Heart left ventricle (tissue), 16 donors: Measurements from ENCODE around the gene LANCL2. TPM values are rescaled to one million over a fixed set of nuclear protein-coding genes. Genes with fewer than 3 reads are reported as not detected.

ENCODE experiments used
- ATAC-seq, 4 donors: fragments of 200-7000 bp; cut with Tn5 transposase; one replicate each; pipeline ENCODE4 v1.9.1; 2020 to 2022; ENCODE audit warnings: moderate library complexity in 4 of 4, mild to moderate bottlenecking in 3 of 4, moderate number of reproducible peaks in 1 of 4
- DNase-seq, 5 donors: peaks; one replicate each; pipeline ENCODE4 v3.0.0-alpha.2; 2020
- H3K27ac ChIP-seq, 12 donors: fragments of 200-600 bp; sonication (generic) in 4 of 12; one replicate each; pipeline versions ENCODE4 v1.5.0 to v1.8.0; 2016 to 2022; ENCODE audit warnings: mild to moderate bottlenecking in 2 of 12
- H3K27me3 ChIP-seq, 9 donors: fragments of 200-600 bp; sonication (generic) in 2 of 9; one replicate each; pipeline versions ENCODE4 v1.5.1 to v1.8.0; 2016 to 2022; ENCODE audit warnings: mild to moderate bottlenecking in 3 of 9
- H3K36me3 ChIP-seq, 9 donors: fragments of 200-600 bp; sonication (generic) in 2 of 9; one replicate each; pipeline versions ENCODE4 v1.5.0 to v1.8.0; 2018 to 2022; ENCODE audit warnings: mild to moderate bottlenecking in 2 of 9
- H3K4me1 ChIP-seq, 12 donors: fragments of 200-600 bp; sonication (generic) in 4 of 12; one replicate each; pipeline versions ENCODE4 v1.5.0 to v1.8.0; 2016 to 2022; ENCODE audit warnings: mild to moderate bottlenecking in 3 of 12
- H3K4me3 ChIP-seq, 12 donors: fragments of 200-600 bp; sonication (generic) in 4 of 12; one replicate each; pipeline versions ENCODE4 v1.5.0 to v1.8.0; 2017 to 2022; ENCODE audit warnings: mild to moderate bottlenecking in 9 of 12, moderate library complexity in 4 of 12
- H3K9me3 ChIP-seq, 12 donors: fragments of 200-600 bp; sonication (generic) in 4 of 12; one replicate each; pipeline versions ENCODE4 v1.5.0 to v1.8.0; 2016 to 2022; ENCODE audit warnings: mild to moderate bottlenecking in 1 of 12
- POLR2A ChIP-seq, 2 donors: fragments of 450-650 bp; IDR thresholded peaks; one replicate each; pipeline ENCODE4 v1.6.1; 2017; ENCODE audit warnings: antibody characterized with exemption in 2 of 2, mild to moderate bottlenecking in 2 of 2, moderate library complexity in 2 of 2
- WGBS, 4 donors: extraction: QIAGEN DNeasy Blood & Tissue Kit in 2 of 4; methylation state at CpG; one replicate each; pipeline versions ENCODE4 v1.1.5 to v1.1.7; 2013 to 2018; 5-methylcytosine and 5-hydroxymethylcytosine counted together
- intact Hi-C, 10 donors: fragments of 100-400 bp; cut with DNase I; formaldehyde crosslinking; loops; one replicate each; pipeline versions ENCODE4 v1.11.1 to v1.14.2; 2022
- long read RNA-seq, 3 donors: library from polyadenylated mRNA; unstranded; transcript quantifications; one replicate each; pipeline ENCODE4 v2.0.0, GENCODE V29; 2020 to 2021
- polyA plus RNA-seq, 2 donors: library from polyadenylated mRNA; stranded (reverse); fragments of 200-250 nt; gene quantifications; one replicate each; pipeline ENCODE4 v1.2.3, GENCODE V29; 2013
- total RNA-seq, 9 donors: library from RNA; depleted of rRNA in 2 of 9; stranded (reverse); fragments of >200 nt in 2 of 9; fragmentation: NEBNext Ultra II Directional in 3 of 9; extraction: Animal tissue kit (Norgen Biotek cat#: 25700) in 3 of 9; gene quantifications; one replicate each; pipeline versions ENCODE4 v1.1.0 to v1.2.4, GENCODE V29; 2016 to 2023
- TF ChIP-seq, protein P1 (sequence below), 12 donors: fragments of 200-600 bp; sonication (generic) in 4 of 12; IDR thresholded peaks; one replicate each; pipeline versions ENCODE4 v1.5.0 to v1.8.0; 2018 to 2022; ENCODE audit warnings: antibody characterized with exemption in 12 of 12, mild to moderate bottlenecking in 5 of 12
- donor health status: ischemic (EF 13 %, LVEDD 7.1; RV severe dilation, severe dysfunction).
- donor health status: healthy with polysubstance abuse.
- donor health status: DM: no; HTN: yes; CAD: no.
- donor health status: DM: no; HTN: no; CAD: no.
- donor health status: ischemic (EF 25% LVEDD 6.9; RV normal size, moderate dysfunction).
- donor health status: ischemic (EF 25% LVEDD 5.7; RV mildly dilated, moderate dysfunction).
- donor health status: healthy.
- donor health status: DM: yes; HTN: yes; CAD: no.
- donor health status: ischemic (EF 35%, LVEDD 5.7; RV mildly dilated, moderate dysfunction).
- donor health status: nonischemic (EF 11% LVEDD 7.7; RV severe dilation, severe dysfunction).
- donor health status: DM: yes; HTN: yes; CAD: no.
- donor health status: PGD.
- donor health status: ischemic (EF 29% LVEDD 5.4; RV normal size, mild dysfunction).
- donor health status: nonischemic (EF 23%, LVEDD 6.1; RV moderate dilation, normal function).

LANCL2 gene
- 10 to 100 TPM in 2 of 9 donors, 1 to 10 TPM in 7; 4.3 to 10.3 (median 8.5) TPM for total RNA-seq
- 1 to 10 TPM; 2.6 to 6.3 TPM for polyA plus RNA-seq
- long read RNA-seq, donor 1, full-length matches to known transcripts = 6 of 8 reads
- long read RNA-seq, donor 1, partial matches to known transcripts = 0 of 8 reads
- long read RNA-seq, donor 1, other reads (novel, unspliced or antisense) = 2 of 8 reads
- long read RNA-seq, donor 2, full-length matches to known transcripts = 9 of 15 reads
- long read RNA-seq, donor 2, partial matches to known transcripts = 1 of 15 reads
- long read RNA-seq, donor 2, other reads (novel, unspliced or antisense) = 5 of 15 reads
- long read RNA-seq, donor 3, full-length matches to known transcripts = 10 of 14 reads
- long read RNA-seq, donor 3, partial matches to known transcripts = 1 of 14 reads
- long read RNA-seq, donor 3, other reads (novel, unspliced or antisense) = 3 of 14 reads

- intact Hi-C loops = loop anchor here in 5 of 10 donors (5.0 to 10.0 kb wide), 6 partner anchors 80 to 608 kb away; partner anchors contain the start of genes NIPSNAP2 (in 1 of the 5), SEC61G (in 1 of the 5) and VOPP1 (in 1 of the 5)
- peak in 1 of 5 donors; percentile 16 for DNase-seq
- ATAC-seq = peak in 2 of 4 donors; percentile 2 to 44
- Histone ChIP-seq H3K9me3 (no peaks in the 10 kb centered on the region), H3K27me3 (no peaks in the 10 kb centered on the region), H3K4me1 (peaks cover 0 to 21% (median 15%) of the 10 kb centered on the region in 12 donors), H3K27ac (peak within 1 kb of the TSS; percentile 95 to 100 (median 100)), H3K4me3 (peak within 1 kb of the TSS; percentile 73 to 100 (median 96)), H3K36me3 (no peaks in the 10 kb centered on the region)
- TF ChIP-seq, protein P1, sequence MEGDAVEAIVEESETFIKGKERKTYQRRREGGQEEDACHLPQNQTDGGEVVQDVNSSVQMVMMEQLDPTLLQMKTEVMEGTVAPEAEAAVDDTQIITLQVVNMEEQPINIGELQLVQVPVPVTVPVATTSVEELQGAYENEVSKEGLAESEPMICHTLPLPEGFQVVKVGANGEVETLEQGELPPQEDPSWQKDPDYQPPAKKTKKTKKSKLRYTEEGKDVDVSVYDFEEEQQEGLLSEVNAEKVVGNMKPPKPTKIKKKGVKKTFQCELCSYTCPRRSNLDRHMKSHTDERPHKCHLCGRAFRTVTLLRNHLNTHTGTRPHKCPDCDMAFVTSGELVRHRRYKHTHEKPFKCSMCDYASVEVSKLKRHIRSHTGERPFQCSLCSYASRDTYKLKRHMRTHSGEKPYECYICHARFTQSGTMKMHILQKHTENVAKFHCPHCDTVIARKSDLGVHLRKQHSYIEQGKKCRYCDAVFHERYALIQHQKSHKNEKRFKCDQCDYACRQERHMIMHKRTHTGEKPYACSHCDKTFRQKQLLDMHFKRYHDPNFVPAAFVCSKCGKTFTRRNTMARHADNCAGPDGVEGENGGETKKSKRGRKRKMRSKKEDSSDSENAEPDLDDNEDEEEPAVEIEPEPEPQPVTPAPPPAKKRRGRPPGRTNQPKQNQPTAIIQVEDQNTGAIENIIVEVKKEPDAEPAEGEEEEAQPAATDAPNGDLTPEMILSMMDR (IDR thresholded peaks at IDR 0.05) = no peak
- TF ChIP-seq POLR2A (IDR thresholded peaks at IDR 0.05) = no peak
- WGBS, 4 donors = 0 to 1% (median 1%) methylated on average over 24 to 28 of the region's 28 CpGs
Measured at GRCh38 chr7:55365205-55365674, at the start of gene LANCL2. Gene LANCL2, plus strand, starts transcription at chr7:55365337. Its CDS starts 689 bp downstream, at chr7:55366026.

DNA sequence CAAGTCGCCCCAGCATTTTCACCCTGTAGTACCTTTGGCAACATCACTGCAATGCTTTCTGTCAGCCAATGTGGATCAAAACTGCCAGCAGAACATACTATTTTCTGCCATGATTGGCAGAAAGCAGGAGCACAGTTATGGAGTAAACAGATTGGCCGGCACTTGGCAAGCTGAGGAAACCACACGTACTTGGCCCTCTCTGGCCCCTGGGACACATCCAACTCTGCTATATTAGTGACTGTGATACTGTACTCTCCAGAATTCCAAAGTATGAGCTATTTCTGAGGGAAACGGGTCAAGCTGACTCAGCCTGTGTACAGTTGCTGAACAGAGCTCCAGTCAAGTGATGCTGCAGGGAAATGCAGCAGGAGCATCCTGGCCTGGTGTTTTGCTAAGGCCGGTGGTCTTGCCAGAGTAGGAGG, 39.8 kb upstream of the LANCL2 start:
- DNase-seq = peak; percentile 58 to 80 (median 71)
- Histone ChIP-seq H3K9me3 (peaks cover 0 to 5% (median 0%) of the 10 kb centered on the region in 12 donors), H3K27me3 (no peaks in the 10 kb centered on the region), H3K27ac (no peak overlapping the region), H3K4me3 (no peak overlapping the region), H3K36me3 (no peaks in the 10 kb centered on the region), H3K4me1 (peaks cover 0 to 18% (median 12%) of the 10 kb centered on the region in 12 donors)
- WGBS, 4 donors = 26 to 31% (median 28%) methylated on average over 5 of the region's 5 CpGs
- ATAC-seq = peak; percentile 98 to 100 (median 99)
- intact Hi-C loops = no loop called here
- TF ChIP-seq, protein P1 (IDR thresholded peaks at IDR 0.05) = no peak
- no peak for TF ChIP-seq POLR2A (IDR thresholded peaks at IDR 0.05)

DNA sequence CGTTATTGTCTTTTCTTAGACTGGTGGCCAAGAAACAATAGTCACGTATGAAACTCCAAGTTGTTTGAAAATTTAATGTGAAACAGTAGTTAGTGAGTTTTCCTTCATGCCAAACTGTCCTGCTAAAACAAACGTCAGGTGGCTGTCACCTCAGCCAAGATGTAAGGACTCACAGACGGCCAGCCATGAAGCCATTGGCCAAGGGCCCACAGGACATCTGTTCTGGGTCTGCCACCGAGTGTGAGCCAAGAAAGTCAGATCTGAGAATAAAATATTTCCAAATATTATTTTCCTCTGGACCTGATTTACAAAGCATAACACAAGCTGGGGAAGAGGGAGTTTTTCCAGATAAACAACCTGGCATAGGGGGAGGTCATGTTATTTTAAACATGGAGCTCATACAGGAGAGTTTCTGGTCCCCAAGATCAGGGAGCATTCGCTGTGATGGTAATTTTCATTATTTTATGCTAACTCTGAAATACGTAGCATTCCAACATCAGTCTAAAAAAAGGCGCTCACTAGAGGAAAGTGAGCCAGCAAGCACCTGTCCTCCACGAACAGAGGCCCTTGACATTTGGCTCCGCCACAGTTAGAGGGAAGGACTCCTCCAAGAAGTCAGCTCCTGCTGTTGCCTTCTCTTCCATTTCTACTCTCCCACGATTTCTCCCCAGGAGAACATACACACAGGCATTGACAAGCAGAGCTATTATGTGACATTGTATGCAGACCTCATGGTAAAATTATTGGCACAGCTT, 38.9 kb upstream of the LANCL2 start:
- no peaks in the 10 kb centered on the region for H3K36me3 ChIP-seq
- H3K4me3 ChIP-seq = no peak overlapping the region
- WGBS, 4 donors = 48 to 53% (median 50%) methylated on average over 11 of the region's 11 CpGs
- H3K27me3 ChIP-seq = no peaks in the 10 kb centered on the region
- H3K9me3 ChIP-seq = peaks cover 0 to 5% (median 0%) of the 10 kb centered on the region in 12 donors
- intact Hi-C loops = no loop called here
- ATAC-seq (peak in 1 of 4 donors; percentile 57), DNase-seq (peak in 3 of 5 donors; percentile 40 to 68 (median 50))
- no peak for TF ChIP-seq POLR2A (IDR thresholded peaks at IDR 0.05)
- TF ChIP-seq, protein P1 (IDR thresholded peaks at IDR 0.05) = no peak
- peaks cover 0 to 18% (median 12%) of the 10 kb centered on the region in 12 donors for H3K4me1 ChIP-seq
- H3K27ac ChIP-seq = no peak overlapping the region
